Fibroblast of lung (primary cell): ENCODE measurements around the gene SPHK1. TPM values are rescaled to one million over a fixed set of nuclear protein-coding genes. Genes with fewer than 3 reads are reported as not detected.

Source experiments
- DNase-seq, 2 donors: peaks; one replicate each; pipeline versions ENCODE4 v3.0.0 to v3.0.0-alpha.2; 2010; ENCODE audit warnings: low read depth in 2 of 2
- H2AFZ ChIP-seq: 2 replicates; pipeline ENCODE4 v1.5.1; 2012; ENCODE audit warnings: low read length, control low read depth, inconsistent platforms
- H3K27ac ChIP-seq: 2 replicates; pipeline ENCODE4 v1.5.1; 2011; ENCODE audit warnings: low read length, control low read depth; ENCODE audit not compliant: insufficient read depth
- H3K27me3 ChIP-seq: 2 replicates; pipeline ENCODE4 v1.5.1; 2011; ENCODE audit warnings: mild to moderate bottlenecking, low read length; ENCODE audit not compliant: control insufficient read depth, insufficient read depth
- H3K36me3 ChIP-seq: 2 replicates; pipeline ENCODE4 v1.5.1; 2011; ENCODE audit warnings: low read length; ENCODE audit not compliant: control insufficient read depth, insufficient read depth
- H3K4me1 ChIP-seq: 2 replicates; pipeline ENCODE4 v1.5.1; 2011; ENCODE audit warnings: low read length; ENCODE audit not compliant: control insufficient read depth, insufficient read depth; ENCODE audit errors: extremely low read depth
- H3K4me2 ChIP-seq: 2 replicates; pipeline ENCODE4 v1.5.1; 2011; ENCODE audit warnings: low read length, control low read depth; ENCODE audit not compliant: insufficient read depth; ENCODE audit errors: extremely low read depth
- H3K4me3 ChIP-seq, 4 experiments: fragments of 200-600 bp in 1 of 4; sonication (generic) in 1 of 4; replicated peaks in 1 of 4; 2 replicates each; pipeline ENCODE4 v1.5.1; 2011 to 2016; ENCODE audit warnings: low read length in 4 of 4, low read depth in 3 of 4, mild to moderate bottlenecking in 3 of 4, control low read depth in 2 of 4, inconsistent platforms in 1 of 4, mixed read lengths in 1 of 4; ENCODE audit not compliant: insufficient read depth in 1 of 4; ENCODE audit errors: control extremely low read depth in 1 of 4
- H3K79me2 ChIP-seq: 2 replicates; pipeline ENCODE4 v1.5.1; 2012; ENCODE audit warnings: mild to moderate bottlenecking, low read length, inconsistent platforms; ENCODE audit not compliant: control insufficient read depth, insufficient read depth
- H3K9ac ChIP-seq: 2 replicates; pipeline ENCODE4 v1.5.1; 2011; ENCODE audit warnings: mild to moderate bottlenecking, low read length, control low read depth; ENCODE audit not compliant: insufficient read depth
- H3K9me3 ChIP-seq: 2 replicates; pipeline ENCODE4 v1.5.1; 2012; ENCODE audit warnings: low read depth, low read length; ENCODE audit not compliant: control insufficient read depth, insufficient read depth
- H4K20me1 ChIP-seq: 2 replicates; pipeline ENCODE4 v1.5.1; 2011; ENCODE audit warnings: low read length; ENCODE audit not compliant: control insufficient read depth, insufficient read depth; ENCODE audit errors: extremely low read depth
- EZH2 ChIP-seq: IDR thresholded peaks from 2 replicates; pipeline ENCODE4 v1.5.1; 2012; ENCODE audit warnings: low read length, control low read depth, mild to moderate bottlenecking; ENCODE audit errors: missing control alignments
- polyA plus RNA-seq, 2 donors: library from polyadenylated mRNA; depleted of rRNA in 1 of 2; stranded (reverse) in 1 of 2; unstranded in 1 of 2; fragments of >200 nt; gene quantifications; 2 replicates each; pipeline ENCODE4 v1.2.1, GENCODE V29; 2011 to 2012; ENCODE audit warnings: missing spikeins in 1 of 2
- total RNA-seq: library from RNA; depleted of rRNA; stranded (reverse); fragments of >200 nt; gene quantifications from 2 replicates; pipeline ENCODE4 v1.2.1, GENCODE V29; 2014
- TF ChIP-seq, protein P1 (sequence below), 2 donors: IDR thresholded peaks in 1 of 2; conservative IDR thresholded peaks in 1 of 2; 1 replicate in 1 of 2; 2 replicates in 1 of 2; pipeline ENCODE4 v1.5.1; 2011 to 2012; ENCODE audit warnings: low read length in 2 of 2, control low read depth in 1 of 2, inconsistent platforms in 1 of 2, low read depth in 1 of 2, mild to moderate bottlenecking in 1 of 2

Gene SPHK1
- total and polyA plus RNA-seq, 2 donors (not counting 1 experiment from before 2014, with no cell fraction given) = 5.0 to 9.4 TPM

DNA sequence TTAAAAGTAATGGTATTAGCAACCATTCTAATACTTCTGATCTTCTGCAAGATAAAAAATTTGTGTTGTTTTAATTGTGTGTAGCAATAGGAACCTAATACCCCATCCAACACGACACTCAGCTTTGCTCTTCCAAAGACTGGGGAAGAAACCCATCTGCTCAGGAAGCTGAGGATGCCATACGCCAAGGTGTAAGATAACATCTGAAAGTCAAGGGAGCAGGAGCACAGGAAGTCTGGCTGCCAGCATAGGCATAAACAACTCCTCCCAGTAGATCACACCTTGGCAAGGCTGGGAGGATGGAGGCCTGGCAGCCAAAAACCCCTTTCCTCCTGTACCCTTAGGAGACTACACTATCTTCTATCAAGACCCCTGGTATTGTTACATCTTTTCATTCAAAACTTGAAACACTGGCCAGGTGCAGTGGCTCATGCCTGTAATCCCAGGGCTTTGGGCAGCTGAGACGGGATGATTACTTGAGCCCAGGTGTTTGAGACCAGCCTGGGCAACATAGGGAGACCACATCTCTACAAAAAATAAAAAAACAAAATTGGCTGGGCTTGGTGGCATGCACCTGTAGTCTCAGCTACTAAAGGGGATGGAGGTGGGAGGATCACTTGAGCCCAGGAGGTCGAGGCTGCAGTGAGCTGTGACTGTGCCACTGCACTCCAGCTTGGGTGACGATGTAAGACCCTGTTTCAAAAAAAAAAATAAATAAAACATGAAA lies 5.7 kb upstream of the SPHK1 start:
- Histone ChIP-seq H3K36me3 (no peaks in the 10 kb centered on the region), H3K27me3 (no peaks in the 10 kb centered on the region), H3K4me2 (no peak overlapping the region), H3K4me1 (peaks cover 3% of the 10 kb centered on the region), H3K79me2 (no peaks in the 10 kb centered on the region), H3K9me3 (no peaks in the 10 kb centered on the region), H3K9ac (no peak overlapping the region), H2AFZ (no peak overlapping the region), H4K20me1 (no peaks in the 10 kb centered on the region), H3K4me3 (no peak overlapping the region), H3K27ac (no peak overlapping the region)
- DNase-seq = no peak
- TF ChIP-seq, protein P1, sequence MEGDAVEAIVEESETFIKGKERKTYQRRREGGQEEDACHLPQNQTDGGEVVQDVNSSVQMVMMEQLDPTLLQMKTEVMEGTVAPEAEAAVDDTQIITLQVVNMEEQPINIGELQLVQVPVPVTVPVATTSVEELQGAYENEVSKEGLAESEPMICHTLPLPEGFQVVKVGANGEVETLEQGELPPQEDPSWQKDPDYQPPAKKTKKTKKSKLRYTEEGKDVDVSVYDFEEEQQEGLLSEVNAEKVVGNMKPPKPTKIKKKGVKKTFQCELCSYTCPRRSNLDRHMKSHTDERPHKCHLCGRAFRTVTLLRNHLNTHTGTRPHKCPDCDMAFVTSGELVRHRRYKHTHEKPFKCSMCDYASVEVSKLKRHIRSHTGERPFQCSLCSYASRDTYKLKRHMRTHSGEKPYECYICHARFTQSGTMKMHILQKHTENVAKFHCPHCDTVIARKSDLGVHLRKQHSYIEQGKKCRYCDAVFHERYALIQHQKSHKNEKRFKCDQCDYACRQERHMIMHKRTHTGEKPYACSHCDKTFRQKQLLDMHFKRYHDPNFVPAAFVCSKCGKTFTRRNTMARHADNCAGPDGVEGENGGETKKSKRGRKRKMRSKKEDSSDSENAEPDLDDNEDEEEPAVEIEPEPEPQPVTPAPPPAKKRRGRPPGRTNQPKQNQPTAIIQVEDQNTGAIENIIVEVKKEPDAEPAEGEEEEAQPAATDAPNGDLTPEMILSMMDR (conservative IDR thresholded peaks at IDR 0.05 in 1 of 2, IDR thresholded peaks at IDR 0.05 in 1 of 2; ENCODE audit: low read depth in 1 of 2, low read length in 2 of 2) = no peak
- TF ChIP-seq EZH2 = no peak

DNA sequence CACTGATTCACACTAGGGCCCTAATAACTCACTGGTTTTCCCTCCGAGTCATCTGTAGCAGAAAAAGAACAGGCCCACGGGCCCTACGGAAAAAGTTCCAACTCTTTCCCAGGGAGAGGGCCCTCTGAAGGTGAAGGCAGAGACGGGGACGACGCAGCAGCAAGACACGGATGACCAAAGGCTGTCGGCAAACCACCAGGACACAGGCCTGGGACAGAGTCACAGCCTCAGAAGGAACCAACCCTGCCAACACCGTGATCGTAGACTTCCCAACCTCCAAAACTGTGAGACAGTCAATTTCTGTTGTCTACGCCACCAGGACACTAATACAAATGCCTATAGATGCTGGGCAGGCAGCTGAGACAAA lies 5.2 kb upstream of the SPHK1 start:
- Histone ChIP-seq H3K36me3 (no peaks in the 10 kb centered on the region), H3K27me3 (no peaks in the 10 kb centered on the region), H3K9ac (no peak overlapping the region), H3K9me3 (no peaks in the 10 kb centered on the region), H2AFZ (no peak overlapping the region), H3K4me3 (no peak overlapping the region), H4K20me1 (no peaks in the 10 kb centered on the region), H3K27ac (no peak overlapping the region), H3K79me2 (no peaks in the 10 kb centered on the region), H3K4me2 (no peak overlapping the region), H3K4me1 (peaks cover 4% of the 10 kb centered on the region)
- DNase-seq = no peak
- TF ChIP-seq, protein P1 (conservative IDR thresholded peaks at IDR 0.05 in 1 of 2, IDR thresholded peaks at IDR 0.05 in 1 of 2; ENCODE audit: low read depth in 1 of 2, low read length in 2 of 2) = no peak
- no peak for TF ChIP-seq EZH2

DNA sequence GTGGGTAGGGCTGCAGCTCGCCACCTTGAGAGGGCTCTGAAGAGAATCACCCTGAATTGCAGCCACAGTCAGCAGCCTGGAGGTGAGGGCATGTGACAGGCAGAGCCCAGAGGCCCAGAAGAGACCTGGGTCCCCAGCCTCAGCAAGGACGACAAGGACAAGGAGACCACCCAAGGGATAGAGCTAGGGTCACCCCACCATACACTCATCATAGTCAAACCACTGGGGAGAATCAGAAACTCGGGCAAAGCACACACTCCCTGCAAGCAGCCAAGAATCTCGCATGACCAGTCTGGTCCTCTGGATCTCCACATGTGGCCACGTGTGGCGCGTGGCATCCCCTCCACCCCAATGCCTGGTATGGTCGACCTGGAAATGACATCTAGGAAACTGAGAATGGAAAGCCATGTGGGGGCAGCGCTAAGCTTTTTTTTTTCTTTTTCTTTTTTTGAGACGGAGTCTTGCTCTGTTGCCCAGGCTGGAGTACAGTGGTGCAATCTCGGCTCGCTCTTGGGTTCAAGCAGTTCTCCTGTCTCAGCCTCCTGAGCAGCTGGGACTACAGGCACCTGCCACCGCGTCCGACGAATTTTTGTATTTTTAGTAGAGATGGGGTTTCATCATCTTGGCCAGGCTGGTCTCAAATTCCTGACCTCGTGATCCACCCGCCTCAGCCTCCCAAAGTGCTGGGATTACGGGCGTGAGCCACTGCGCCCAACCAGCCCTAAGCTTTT lies 4.6 kb upstream of the SPHK1 start:
- Histone ChIP-seq H4K20me1 (no peaks in the 10 kb centered on the region), H3K79me2 (no peaks in the 10 kb centered on the region), H3K27me3 (no peaks in the 10 kb centered on the region), H3K4me1 (peaks cover 4% of the 10 kb centered on the region), H3K9ac (no peak overlapping the region), H3K9me3 (no peaks in the 10 kb centered on the region), H3K4me3 (no peak overlapping the region), H3K36me3 (no peaks in the 10 kb centered on the region), H2AFZ (no peak overlapping the region), H3K27ac (no peak overlapping the region), H3K4me2 (no peak overlapping the region)
- no peak for DNase-seq
- TF ChIP-seq EZH2 = no peak
- TF ChIP-seq, protein P1 (conservative IDR thresholded peaks at IDR 0.05 in 1 of 2, IDR thresholded peaks at IDR 0.05 in 1 of 2; ENCODE audit: low read depth in 1 of 2, low read length in 2 of 2) = no peak
